Ishikawa (cell line): Measurements from ENCODE around the gene ANKRD44.

Experiments used
- CEBPB ChIP-seq: IDR thresholded peaks from 2 replicates; pipeline ENCODE4 v1.6.1; 2012
- CREB1 ChIP-seq: IDR thresholded peaks from 2 replicates; pipeline ENCODE4 v1.6.1; 2012; ENCODE audit warnings: low read depth
- EGR1 ChIP-seq: IDR thresholded peaks from 2 replicates; pipeline ENCODE4 v1.6.1; 2012
- EP300 ChIP-seq: IDR thresholded peaks from 2 replicates; pipeline ENCODE4 v1.6.1; 2012; ENCODE audit warnings: borderline replicate concordance
- FOXM1 ChIP-seq: IDR thresholded peaks from 2 replicates; pipeline ENCODE4 v1.6.1; 2012; ENCODE audit warnings: low read depth, borderline replicate concordance
- MAX ChIP-seq: IDR thresholded peaks from 2 replicates; pipeline ENCODE4 v1.6.1; 2012
- NFIC ChIP-seq: IDR thresholded peaks from 2 replicates; pipeline ENCODE4 v1.6.1; 2012
- RAD21 ChIP-seq: IDR thresholded peaks from 2 replicates; pipeline ENCODE4 v1.6.1; 2012; ENCODE audit warnings: low read depth
- REST ChIP-seq: IDR thresholded peaks from 2 replicates; pipeline ENCODE4 v1.6.1; 2012; ENCODE audit warnings: low read depth, mild to moderate bottlenecking
- TAF1 ChIP-seq: IDR thresholded peaks from 2 replicates; pipeline ENCODE4 v1.6.1; 2012; ENCODE audit warnings: low read depth, mild to moderate bottlenecking
- TCF12 ChIP-seq: IDR thresholded peaks from 2 replicates; pipeline ENCODE4 v1.6.1; 2012; ENCODE audit warnings: low read depth
- TEAD4 ChIP-seq: IDR thresholded peaks from 2 replicates; pipeline ENCODE4 v1.6.1; 2012
- USF1 ChIP-seq: IDR thresholded peaks from 2 replicates; pipeline ENCODE4 v1.6.1; 2012
- YY1 ChIP-seq: IDR thresholded peaks from 2 replicates; pipeline ENCODE4 v1.6.1; 2012; ENCODE audit warnings: low read depth
- ZBTB7A ChIP-seq: IDR thresholded peaks from 2 replicates; pipeline ENCODE4 v1.6.1; 2012; ENCODE audit warnings: low read depth

The ANKRD44 gene

DNA sequence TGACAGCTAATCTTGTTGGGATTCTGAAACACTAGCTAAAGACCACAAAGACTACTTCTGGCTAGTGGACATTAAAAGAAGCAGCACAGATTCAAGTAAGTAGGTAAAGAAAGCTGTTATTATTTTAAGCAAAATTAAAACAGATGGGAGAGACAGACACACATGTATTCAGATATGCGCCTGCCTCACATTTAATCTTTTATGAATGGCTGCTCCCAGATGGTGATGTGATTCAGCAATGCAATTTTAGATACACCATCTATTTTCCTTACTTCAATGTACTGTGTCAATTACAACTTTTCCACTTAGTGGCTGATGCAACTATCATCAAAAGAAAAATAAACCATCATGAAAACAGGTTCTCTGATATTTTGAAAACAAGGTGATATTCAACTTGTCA is 251.1 kb downstream of the ANKRD44 start:
- TF ChIP-seq REST (no peak), USF1 (no peak), TEAD4 (no peak), CREB1 (no peak), FOXM1 (no peak), EGR1 (no peak), TAF1 (no peak), ZBTB7A (no peak)

DNA sequence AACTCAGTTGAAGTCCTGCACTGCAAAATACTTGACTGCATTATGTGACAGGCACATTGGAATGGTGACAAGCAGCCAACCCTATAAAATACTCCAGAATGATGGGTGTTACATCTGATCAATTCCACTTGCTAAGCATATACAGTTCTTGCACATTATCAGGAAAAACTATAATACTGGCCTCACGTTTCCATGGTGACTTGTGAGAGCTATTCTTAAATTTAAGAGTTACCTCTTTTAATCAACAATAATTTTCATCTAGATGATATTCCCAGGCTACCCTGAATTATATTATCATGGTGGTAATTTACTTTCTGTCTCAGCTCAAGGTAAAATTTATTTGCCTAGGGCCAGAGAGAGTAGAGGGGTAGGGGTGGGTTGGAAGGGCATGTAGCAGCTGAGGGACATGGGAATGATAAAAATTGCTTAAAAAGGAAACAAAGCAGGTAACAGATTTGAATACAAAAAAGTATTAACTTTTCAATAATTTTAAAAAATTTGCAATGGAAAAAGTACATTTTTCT is 251.7 kb downstream of the ANKRD44 start:
- TF ChIP-seq NFIC (no peak), TAF1 (no peak), CREB1 (no peak), CEBPB (no peak), USF1 (no peak), REST (no peak), FOXM1 (no peak), EP300 (no peak), RAD21 (no peak), ZBTB7A (no peak), TEAD4 (no peak), YY1 (no peak), TCF12 (no peak), EGR1 (no peak), MAX (no peak)

- TF ChIP-seq USF1 (no peak), RAD21 (no peak), CEBPB (no peak), EGR1 (no peak), TAF1 (no peak), YY1 (no peak), TCF12 (no peak), CREB1 (no peak), ZBTB7A (no peak), MAX (no peak), EP300 (no peak), REST (no peak), NFIC (no peak), FOXM1 (no peak), TEAD4 (no peak)
Measured at GRCh38 chr2:197057959-197058358, 252.6 kb downstream of the ANKRD44 start.

DNA sequence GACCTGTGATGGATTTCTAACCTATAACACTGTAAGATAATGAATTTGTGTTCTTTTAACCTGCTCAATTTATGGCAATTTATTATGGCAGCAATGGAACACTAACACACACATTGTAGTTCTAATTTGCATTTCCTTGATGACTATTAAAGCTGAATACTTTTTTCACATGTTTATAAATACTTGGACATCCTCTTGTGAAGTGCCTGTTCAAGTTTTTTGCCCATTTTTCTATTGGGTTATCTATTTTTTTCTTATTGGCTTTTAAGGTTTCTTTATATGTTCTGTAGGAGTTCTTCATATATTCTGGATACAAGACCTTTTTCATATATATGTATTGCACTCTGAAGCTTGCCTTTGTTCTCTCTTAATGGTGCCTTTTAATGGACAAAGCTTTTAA is 255.5 kb downstream of the ANKRD44 start:
- no peak for TF ChIP-seq RAD21
